Neuron (in vitro differentiated cells): ENCODE measurements around the gene MED9.

Experiments used
- H2AFZ ChIP-seq: one replicate; pipeline ENCODE4 v1.6.1; 2013; ENCODE audit warnings: low read depth, mild to moderate bottlenecking, inconsistent platforms, low read length, moderate library complexity
- H3K27me3 ChIP-seq: one replicate; pipeline ENCODE4 v1.6.1; 2013; ENCODE audit warnings: low read length; ENCODE audit not compliant: insufficient read depth
- H3K36me3 ChIP-seq: one replicate; pipeline ENCODE4 v1.6.1; 2013; ENCODE audit warnings: low read length; ENCODE audit not compliant: insufficient read depth
- H3K4me1 ChIP-seq: one replicate; pipeline ENCODE4 v1.6.1; 2013; ENCODE audit warnings: low read length; ENCODE audit not compliant: insufficient read depth
- H3K4me3 ChIP-seq: 2 replicates; pipeline ENCODE4 v1.5.1; 2013; ENCODE audit warnings: mild to moderate bottlenecking, low read length, moderate library complexity
- H3K9me3 ChIP-seq: one replicate; pipeline ENCODE4 v1.6.1; 2013; ENCODE audit warnings: low read length

Gene MED9

DNA sequence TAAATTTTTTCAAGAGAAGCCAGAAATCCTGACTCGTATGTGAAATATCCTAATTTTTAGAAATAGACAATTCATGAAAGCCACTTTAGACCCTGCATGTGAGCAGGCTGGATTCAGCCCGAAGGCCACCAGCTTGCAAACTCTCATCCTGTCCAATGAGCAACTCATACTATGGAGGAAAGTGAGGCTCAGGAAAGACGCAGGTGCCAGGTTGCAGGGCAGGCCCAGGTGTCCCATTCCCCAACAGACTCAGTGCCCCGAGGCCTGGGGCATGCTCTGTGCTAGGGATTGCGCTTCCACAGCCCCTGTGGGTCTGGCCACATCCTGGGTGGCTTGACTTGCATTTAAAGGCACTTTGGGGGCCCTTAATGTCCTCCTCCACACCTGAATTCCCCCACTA lies 36.1 kb downstream of the MED9 start:
- Histone ChIP-seq H2AFZ (no peak overlapping the region), H3K36me3 (no peaks in the 10 kb centered on the region), H3K9me3 (no peaks in the 10 kb centered on the region), H3K4me1 (peaks cover 16% of the 10 kb centered on the region), H3K27me3 (no peaks in the 10 kb centered on the region), H3K4me3 (no peak overlapping the region)

DNA sequence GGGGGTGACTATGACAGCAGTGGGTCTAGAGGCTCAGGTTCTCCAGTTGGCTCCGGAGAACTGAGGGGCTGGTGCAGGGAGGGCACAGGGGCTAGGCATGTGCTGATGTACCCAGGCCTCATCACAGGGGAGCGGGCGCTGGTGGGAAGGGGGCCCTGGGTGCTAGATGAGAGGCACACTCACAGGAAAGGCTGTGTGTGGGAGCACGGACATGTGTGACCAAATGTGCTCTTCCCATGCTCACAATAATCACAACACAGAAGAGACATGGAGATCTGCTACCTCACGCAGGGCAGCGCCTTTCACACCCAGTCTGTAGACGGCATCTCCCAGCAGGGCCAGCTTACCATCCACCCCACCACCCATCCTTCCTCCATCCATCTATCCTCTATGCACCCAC lies 36.8 kb downstream of the MED9 start:
- Histone ChIP-seq H3K4me1 (peaks cover 16% of the 10 kb centered on the region), H3K4me3 (no peak overlapping the region), H2AFZ (no peak overlapping the region), H3K9me3 (no peaks in the 10 kb centered on the region), H3K27me3 (no peaks in the 10 kb centered on the region), H3K36me3 (no peaks in the 10 kb centered on the region)

DNA sequence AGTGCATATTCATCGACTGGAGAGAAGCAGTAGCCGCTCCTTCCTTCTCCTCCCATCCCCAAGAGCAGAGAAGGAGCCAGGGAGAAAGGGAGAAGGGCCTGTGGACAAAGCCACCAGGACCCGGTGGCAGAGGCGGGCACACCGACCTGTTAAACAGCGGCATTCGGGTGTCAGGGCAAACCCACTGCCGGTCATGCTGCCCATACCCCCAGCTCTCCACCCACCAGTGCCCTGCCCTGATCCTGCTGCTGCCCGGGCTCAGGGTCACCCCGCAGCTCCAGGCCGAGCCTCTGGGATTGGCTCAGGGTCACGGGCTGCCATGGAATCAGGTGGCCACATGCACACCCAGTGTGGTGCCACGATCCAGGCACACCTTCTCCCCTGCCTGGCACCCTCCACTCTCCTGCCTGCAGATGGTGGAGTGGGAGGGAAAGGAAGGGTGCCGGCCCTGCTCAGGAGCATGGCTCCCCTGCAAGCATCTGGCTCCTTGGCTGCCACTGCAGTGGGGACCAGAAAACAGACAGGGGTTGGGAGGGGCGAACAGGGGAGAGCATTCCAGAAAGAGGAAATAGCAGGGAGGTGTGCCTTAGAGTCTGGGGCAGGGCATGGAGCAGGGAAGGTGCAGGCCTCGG lies 37.7 kb downstream of the MED9 start:
- no peaks in the 10 kb centered on the region for H3K36me3 ChIP-seq
- H3K27me3 ChIP-seq = no peaks in the 10 kb centered on the region
- peaks cover 16% of the 10 kb centered on the region for H3K4me1 ChIP-seq
- no peaks in the 10 kb centered on the region for H3K9me3 ChIP-seq
- no peak overlapping the region for H2AFZ ChIP-seq
- H3K4me3 ChIP-seq = no peak overlapping the region

DNA sequence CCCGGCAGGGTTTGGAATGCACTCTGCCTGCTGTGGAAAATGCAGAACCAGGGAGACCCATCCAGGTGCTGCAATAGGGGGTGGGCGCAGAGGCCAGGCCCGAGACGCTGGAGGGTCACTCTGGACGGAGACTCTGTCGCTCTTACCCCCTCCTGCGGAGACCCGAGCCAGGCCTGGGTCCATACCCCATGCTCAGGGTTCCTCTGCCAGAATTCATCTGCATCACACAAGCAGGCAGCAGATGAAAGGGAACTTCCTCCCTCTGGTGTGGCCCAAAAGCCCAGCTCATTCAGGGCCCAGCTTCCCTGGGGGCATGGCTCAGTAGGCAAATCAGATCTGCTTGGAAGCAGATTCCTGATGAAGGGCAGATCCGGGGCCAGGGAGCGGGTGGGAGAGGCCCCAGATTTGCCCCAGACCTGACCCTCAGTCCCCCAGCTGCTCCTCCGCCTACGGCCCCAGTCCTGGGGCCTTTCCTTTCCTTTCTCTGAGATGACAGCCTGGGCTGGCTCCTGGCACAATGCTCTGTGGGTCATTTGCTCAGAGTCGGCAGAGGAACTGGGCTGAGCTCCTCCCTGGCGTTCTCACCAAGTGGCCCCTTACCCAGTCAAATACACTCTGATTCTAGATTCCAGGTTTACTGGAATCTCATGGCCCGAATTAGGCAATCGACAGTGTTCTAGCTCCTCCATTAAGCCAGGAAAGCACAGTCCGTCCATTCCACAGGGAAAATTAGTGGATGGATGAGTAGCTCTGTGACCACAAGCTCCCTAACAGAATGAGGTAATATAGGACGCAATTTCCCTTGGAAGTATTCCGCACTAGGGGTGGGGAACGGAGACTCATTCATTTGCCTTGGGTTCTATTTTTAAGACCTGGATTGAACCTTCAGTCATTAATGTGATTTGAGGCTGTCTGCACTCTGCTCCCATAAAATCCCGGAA lies 38.5 kb downstream of the MED9 start:
- Histone ChIP-seq H3K27me3 (no peaks in the 10 kb centered on the region), H3K4me3 (no peak overlapping the region), H2AFZ (no peak overlapping the region), H3K9me3 (no peaks in the 10 kb centered on the region), H3K36me3 (no peaks in the 10 kb centered on the region), H3K4me1 (peaks cover 19% of the 10 kb centered on the region)

DNA sequence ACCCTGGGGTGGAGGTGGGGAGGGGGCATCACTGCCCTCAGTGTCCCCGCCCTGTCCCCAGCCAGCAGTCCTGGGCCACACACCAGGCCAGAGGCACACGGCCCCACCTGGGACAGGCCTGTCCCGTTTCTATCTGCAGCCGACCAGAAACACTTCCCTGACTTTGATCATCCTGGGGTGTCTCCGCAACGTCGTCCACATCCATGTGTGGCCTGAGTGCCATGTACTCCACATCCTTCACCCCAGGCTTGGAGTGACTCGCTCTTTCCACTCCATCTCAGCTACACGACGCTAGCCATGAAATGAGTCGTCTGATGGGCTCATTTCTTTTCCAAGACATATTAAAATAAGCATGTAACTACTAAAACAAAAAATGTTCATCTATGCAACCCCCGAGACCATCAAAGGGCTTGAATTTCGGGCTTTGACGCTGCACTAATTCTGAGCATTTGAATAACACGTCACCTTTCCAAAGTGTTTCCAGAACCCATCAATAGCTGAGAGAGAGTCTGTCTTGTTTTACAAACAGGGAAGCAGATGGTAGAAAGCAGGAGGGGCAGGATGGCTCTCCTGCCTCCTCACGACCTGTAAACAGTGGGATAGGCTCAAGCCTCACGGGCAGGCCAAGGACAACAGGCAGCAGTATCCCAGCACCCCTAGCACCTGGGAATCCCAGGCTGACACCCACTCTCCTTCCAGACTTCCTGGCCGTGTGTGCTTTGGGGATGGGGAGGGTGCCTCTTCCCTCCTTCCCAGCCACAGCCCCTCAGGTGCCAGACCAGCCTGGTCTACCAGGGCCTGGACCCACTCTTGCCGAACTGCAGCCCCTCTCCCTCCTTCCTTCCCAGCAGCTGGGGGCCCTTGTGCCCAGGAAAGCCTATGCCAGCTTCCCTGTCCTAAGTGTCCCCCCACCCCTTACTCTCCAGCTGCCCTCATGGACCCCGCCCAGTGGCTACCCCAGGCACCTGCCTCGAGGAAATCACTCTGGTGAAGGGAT lies 39.4 kb downstream of the MED9 start:
- Histone ChIP-seq H3K36me3 (no peaks in the 10 kb centered on the region), H3K27me3 (no peaks in the 10 kb centered on the region), H3K9me3 (no peaks in the 10 kb centered on the region), H2AFZ (no peak overlapping the region), H3K4me1 (peaks cover 19% of the 10 kb centered on the region), H3K4me3 (no peak overlapping the region)

DNA sequence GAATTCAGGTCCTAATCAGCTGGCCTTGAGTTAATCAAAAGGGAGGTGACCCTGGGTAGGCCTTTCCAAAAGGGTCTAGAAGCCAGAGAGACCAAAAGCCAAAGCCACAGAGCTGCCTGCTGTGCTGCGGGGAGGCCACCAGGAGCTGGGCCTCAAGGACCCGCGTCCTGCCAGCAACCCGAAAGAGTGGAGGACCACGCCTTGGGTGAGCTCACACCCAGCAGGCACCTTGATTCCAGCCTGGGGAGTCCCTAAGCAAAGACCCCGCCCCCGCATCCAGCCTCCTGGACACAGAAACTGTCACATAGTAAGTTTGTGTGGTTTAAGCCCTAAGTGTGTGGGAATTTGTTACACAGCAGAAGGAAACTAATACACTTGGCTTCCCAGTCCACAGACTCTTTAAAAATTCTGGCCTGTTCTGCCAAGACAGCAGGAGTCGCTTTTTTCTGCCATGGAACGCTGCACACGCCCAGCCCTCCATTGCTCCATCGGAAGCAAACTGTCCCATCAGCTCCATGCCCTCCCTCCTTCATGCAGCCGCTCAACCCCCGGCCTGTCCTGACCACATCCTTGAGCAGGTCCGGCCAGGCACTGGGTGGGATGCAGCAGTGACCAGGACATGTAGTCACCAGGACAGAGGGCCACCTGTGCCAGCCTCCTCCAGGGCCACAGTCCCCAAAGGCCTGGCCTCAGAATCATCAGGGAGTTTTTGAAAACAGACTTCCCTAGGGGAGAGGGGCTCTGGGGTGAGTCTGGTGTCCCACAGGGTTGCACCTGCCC lies 40.3 kb downstream of the MED9 start:
- peaks cover 19% of the 10 kb centered on the region for H3K4me1 ChIP-seq
- no peak overlapping the region for H3K4me3 ChIP-seq
- no peaks in the 10 kb centered on the region for H3K9me3 ChIP-seq
- no peaks in the 10 kb centered on the region for H3K36me3 ChIP-seq
- H2AFZ ChIP-seq = no peak overlapping the region
- no peaks in the 10 kb centered on the region for H3K27me3 ChIP-seq

DNA sequence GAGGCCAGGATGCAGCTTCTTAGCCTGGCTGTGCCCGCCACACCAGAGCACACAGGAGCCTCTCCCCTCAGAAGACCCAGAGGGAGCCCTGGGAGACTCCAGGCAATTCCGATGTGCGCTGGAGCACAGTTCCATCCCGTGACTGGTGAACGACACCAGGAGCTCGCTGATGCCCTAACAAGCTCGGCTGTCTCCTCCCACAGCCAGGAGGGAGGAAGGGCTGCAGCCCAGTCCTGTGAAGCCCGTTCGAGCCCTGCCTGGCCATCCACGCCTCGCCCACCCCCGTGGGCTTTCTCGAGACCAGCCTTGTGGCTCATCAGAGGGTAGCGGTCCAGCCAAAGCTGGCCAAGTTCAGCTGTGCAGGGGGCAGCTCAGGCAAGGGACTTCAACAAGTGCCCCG lies 41.2 kb downstream of the MED9 start:
- Histone ChIP-seq H3K27me3 (no peaks in the 10 kb centered on the region), H3K4me1 (peaks cover 19% of the 10 kb centered on the region), H2AFZ (no peak overlapping the region), H3K36me3 (no peaks in the 10 kb centered on the region), H3K9me3 (no peaks in the 10 kb centered on the region), H3K4me3 (no peak overlapping the region)

DNA sequence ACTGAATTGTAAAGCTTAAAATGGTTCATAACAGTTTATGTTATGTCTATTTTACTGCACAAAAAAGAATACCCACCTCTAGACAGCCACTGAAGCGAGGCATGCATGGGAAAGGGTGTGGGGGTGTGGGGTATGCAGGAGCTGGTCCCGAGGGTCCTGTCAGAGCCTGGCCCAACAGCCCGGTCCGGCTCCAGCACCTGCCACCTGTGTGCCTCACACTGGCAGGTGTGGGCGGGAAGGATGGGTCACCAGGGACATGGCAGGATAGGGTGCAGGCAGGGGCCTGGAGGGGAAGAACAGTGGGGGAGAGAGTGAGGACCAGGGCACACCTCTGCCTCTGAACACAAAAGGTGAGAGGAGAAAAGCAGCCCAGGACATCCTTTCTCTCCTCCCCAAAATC lies 42.2 kb downstream of the MED9 start:
- Histone ChIP-seq H3K9me3 (no peaks in the 10 kb centered on the region), H2AFZ (no peak overlapping the region), H3K27me3 (no peaks in the 10 kb centered on the region), H3K4me1 (peaks cover 19% of the 10 kb centered on the region), H3K36me3 (no peaks in the 10 kb centered on the region), H3K4me3 (no peak overlapping the region)

DNA sequence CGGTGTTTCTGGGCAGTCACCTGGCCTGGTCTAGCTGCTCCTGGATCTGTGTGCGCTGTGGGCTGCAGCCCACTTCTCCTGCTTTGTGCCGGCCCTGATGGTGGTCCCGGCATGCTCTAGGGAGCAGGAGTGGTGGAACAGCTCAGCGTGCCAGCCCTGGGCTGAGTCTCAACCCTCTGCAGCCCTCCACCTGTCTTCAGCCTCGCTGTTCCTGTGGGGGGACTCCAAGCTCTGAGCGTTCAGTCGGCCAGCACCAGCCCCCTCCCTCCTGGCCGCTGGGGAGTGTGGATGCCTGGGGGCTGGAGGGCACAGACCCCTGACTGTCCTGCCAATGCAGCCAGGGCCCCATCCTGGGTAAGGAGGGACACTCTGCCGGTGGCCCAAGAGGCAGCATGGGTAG lies 43.1 kb downstream of the MED9 start:
- Histone ChIP-seq H2AFZ (no peak overlapping the region), H3K27me3 (no peaks in the 10 kb centered on the region)

DNA sequence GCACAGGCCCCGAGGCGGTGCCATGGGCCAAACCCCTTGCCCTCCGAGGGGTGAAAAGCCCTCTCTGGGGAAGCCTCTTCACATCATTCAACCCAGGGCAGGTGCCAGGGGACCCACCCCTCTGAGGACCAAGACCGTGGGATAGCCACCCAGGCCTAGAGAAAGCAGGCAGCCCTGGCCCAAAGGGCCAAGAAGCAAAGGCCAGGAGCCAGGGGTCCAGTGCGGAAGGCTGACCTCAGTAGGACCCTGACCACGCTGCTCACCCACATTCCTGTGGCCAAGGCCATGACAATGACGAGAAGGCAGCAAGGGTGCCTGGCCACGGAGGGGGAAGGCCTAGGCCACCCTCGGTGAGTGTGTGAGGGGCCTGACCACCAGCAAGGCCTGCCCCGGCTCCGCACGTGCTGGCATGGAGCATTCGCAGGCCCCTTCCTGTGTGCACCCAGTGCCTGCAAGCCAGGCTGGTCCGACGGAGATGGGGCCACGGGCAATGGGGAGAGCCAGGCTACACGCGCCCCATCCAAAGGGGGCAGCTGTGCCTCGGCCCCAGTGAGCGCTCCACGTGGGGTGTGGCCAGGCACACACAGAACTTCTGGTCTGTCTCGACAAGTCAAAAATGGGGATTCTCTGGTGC lies 43.9 kb downstream of the MED9 start:
- H2AFZ ChIP-seq = no peak overlapping the region
- no peaks in the 10 kb centered on the region for H3K36me3 ChIP-seq
- H3K9me3 ChIP-seq = peaks cover 4% of the 10 kb centered on the region
- peaks cover 9% of the 10 kb centered on the region for H3K4me1 ChIP-seq
- no peak overlapping the region for H3K4me3 ChIP-seq
- H3K27me3 ChIP-seq = no peaks in the 10 kb centered on the region

More for the DNA sequence above, 43.1 kb downstream of the MED9 start:
- H3K4me3 ChIP-seq = no peak overlapping the region
- no peaks in the 10 kb centered on the region for H3K36me3 ChIP-seq
- H3K9me3 ChIP-seq = no peaks in the 10 kb centered on the region
- peaks cover 17% of the 10 kb centered on the region for H3K4me1 ChIP-seq

DNA sequence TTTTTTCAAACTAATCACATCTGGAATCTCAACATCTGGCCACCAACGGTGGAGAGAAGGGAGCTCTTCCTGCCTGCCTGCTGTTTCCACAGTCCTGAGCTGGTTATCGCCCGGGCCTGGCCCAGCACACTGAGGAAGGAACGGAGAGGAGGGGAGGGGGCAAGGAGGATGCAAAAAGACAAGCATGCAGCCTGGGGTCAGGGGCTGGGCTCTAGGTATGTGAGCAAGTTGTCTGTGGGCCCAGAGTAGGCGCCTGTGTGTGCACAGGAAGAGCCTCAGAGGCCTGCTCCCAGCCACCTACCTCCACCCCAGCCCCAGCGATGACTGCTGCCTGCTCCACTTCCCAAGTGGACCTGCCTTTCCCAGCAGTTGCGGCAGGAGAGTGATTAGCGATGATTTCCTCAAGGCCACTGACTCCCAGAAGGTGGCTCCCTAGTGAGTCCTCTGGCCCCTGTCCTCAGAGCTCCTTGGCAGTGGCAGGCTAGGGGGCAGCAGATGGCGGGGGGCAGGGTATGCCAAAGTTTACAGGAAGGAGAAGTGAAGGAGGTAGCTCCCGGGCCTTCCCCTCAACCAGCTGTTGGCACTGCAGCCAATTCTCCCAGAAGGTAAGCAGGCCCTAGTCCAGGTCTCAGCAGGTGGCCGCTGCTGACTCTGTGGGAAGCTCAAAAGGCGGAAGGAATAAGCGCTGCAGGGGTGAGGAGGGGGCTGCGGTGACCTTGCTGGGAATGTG lies 46.4 kb downstream of the MED9 start:
- H3K9me3 ChIP-seq = peaks cover 4% of the 10 kb centered on the region
- H3K36me3 ChIP-seq = no peaks in the 10 kb centered on the region
- peaks cover 3% of the 10 kb centered on the region for H3K4me1 ChIP-seq
- no peak overlapping the region for H3K4me3 ChIP-seq
- H2AFZ ChIP-seq = no peak overlapping the region
- H3K27me3 ChIP-seq = no peaks in the 10 kb centered on the region
